Astrocyte (in vitro differentiated cells and primary cell): ENCODE data around the gene TSPAN4.

Experiments
- EZH2 ChIP-seq: IDR thresholded peaks from 2 replicates; pipeline ENCODE4 v1.6.1; 2012; ENCODE audit warnings: mild to moderate bottlenecking, low read length, inconsistent platforms; ENCODE audit not compliant: insufficient read depth
- TF ChIP-seq, protein P1 (sequence below): IDR thresholded peaks from 2 replicates; pipeline ENCODE4 v1.5.1; 2011; ENCODE audit warnings: low read depth, mild to moderate bottlenecking, inconsistent platforms, low read length, moderate library complexity; ENCODE audit not compliant: insufficient read depth

DNA sequence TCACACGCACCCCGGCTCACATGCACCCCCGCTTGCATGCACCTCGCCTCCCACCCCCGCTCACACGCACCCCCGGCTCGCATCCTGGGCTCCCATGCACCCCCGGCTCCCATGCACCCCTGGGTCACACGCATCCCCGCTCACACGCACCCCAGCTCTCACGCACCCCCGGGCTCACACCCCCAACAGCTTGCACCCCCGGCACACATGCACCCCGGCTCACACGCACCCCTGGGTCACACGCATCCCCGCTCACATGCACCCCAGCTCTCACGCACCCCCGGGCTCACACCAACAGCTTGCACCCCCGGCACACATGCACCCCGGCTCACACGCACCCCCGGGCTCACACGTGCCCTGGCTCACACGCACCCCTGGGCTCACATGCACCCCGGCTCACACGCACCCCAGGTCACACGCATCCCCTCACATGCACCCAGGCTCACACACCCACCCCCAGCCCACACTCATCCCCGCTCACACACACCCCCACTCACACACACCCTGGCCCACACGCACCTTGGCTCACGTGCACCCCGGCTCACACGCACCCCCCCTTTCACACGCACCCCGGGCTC is 16.2 kb downstream of the TSPAN4 start:
- TF ChIP-seq, protein P1, sequence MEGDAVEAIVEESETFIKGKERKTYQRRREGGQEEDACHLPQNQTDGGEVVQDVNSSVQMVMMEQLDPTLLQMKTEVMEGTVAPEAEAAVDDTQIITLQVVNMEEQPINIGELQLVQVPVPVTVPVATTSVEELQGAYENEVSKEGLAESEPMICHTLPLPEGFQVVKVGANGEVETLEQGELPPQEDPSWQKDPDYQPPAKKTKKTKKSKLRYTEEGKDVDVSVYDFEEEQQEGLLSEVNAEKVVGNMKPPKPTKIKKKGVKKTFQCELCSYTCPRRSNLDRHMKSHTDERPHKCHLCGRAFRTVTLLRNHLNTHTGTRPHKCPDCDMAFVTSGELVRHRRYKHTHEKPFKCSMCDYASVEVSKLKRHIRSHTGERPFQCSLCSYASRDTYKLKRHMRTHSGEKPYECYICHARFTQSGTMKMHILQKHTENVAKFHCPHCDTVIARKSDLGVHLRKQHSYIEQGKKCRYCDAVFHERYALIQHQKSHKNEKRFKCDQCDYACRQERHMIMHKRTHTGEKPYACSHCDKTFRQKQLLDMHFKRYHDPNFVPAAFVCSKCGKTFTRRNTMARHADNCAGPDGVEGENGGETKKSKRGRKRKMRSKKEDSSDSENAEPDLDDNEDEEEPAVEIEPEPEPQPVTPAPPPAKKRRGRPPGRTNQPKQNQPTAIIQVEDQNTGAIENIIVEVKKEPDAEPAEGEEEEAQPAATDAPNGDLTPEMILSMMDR = no peak
- TF ChIP-seq EZH2 = no peak
